ENCODE measurements around the gene RBM15.

Gene RBM15

GRCh38 chr1:110310300-110310699, 28.9 kb upstream of the RBM15 start:
- Histone ChIP-seq H3K36me3 (replicated peaks; ENCODE audit: insufficient read depth, low read length) (no peaks in the 10 kb centered on the region), H4K20me1 (ENCODE audit: insufficient read depth, low read length) (no peaks in the 10 kb centered on the region), H3K79me2 (ENCODE audit: low read length) (no peaks in the 10 kb centered on the region), H3K9me2 (replicated peaks; ENCODE audit: insufficient read depth, low read length) (no peaks in the 10 kb centered on the region), H3F3A (ENCODE audit: insufficient read depth, low read length) (no peaks in the 10 kb centered on the region), H3K9ac (ENCODE audit: low read length) (no peak overlapping the region), H3K4me1 (ENCODE audit: low read length) (no peaks in the 10 kb centered on the region), H3K27me3 (replicated peaks; ENCODE audit: insufficient read depth, low read length) (no peaks in the 10 kb centered on the region), H2AFZ (ENCODE audit: low read length) (no peak overlapping the region), H3K9me3 (replicated peaks; ENCODE audit: insufficient read depth, low read length) (no peaks in the 10 kb centered on the region), H3K4me2 (ENCODE audit: low read depth, low read length) (no peak overlapping the region), H3K4me3 (ENCODE audit: low read length) (no peak overlapping the region), H3K27ac (ENCODE audit: low read length) (no peak overlapping the region)
- no peak for DNase-seq
- TF ChIP-seq EZH2 (optimal IDR thresholded peaks at IDR 0.05; ENCODE audit: low read depth, low read length) (no peak), CTCF (IDR thresholded peaks at IDR 0.05; ENCODE audit: low read length) (no peak), EZH2phosphoT487 (IDR thresholded peaks at IDR 0.05; ENCODE audit: low read length) (no peak)

- Histone ChIP-seq H3K9ac (ENCODE audit: low read length) (no peak overlapping the region), H3K4me2 (ENCODE audit: low read depth, low read length) (no peak overlapping the region), H3K27me3 (replicated peaks; ENCODE audit: insufficient read depth, low read length) (no peaks in the 10 kb centered on the region), H3K36me3 (replicated peaks; ENCODE audit: insufficient read depth, low read length) (no peaks in the 10 kb centered on the region), H3K4me1 (ENCODE audit: low read length) (no peaks in the 10 kb centered on the region), H4K20me1 (ENCODE audit: insufficient read depth, low read length) (no peaks in the 10 kb centered on the region), H3K27ac (ENCODE audit: low read length) (no peak overlapping the region), H3F3A (ENCODE audit: insufficient read depth, low read length) (no peaks in the 10 kb centered on the region), H3K79me2 (ENCODE audit: low read length) (no peaks in the 10 kb centered on the region), H3K4me3 (ENCODE audit: low read length) (no peak overlapping the region), H2AFZ (ENCODE audit: low read length) (no peak overlapping the region), H3K9me3 (replicated peaks; ENCODE audit: insufficient read depth, low read length) (no peaks in the 10 kb centered on the region), H3K9me2 (replicated peaks; ENCODE audit: insufficient read depth, low read length) (no peaks in the 10 kb centered on the region)
- DNase-seq: peak; percentile 18
- TF ChIP-seq EZH2phosphoT487 (IDR thresholded peaks at IDR 0.05; ENCODE audit: low read length): no peak
- TF ChIP-seq EZH2 (optimal IDR thresholded peaks at IDR 0.05; ENCODE audit: low read depth, low read length): no peak
- TF ChIP-seq CTCF (IDR thresholded peaks at IDR 0.05; ENCODE audit: low read length): peak; percentile 69
Measured at GRCh38 chr1:110312188-110313121, 26.7 kb upstream of the RBM15 start.

- Histone ChIP-seq H4K20me1 (ENCODE audit: insufficient read depth, low read length) (no peaks in the 10 kb centered on the region), H3K4me1 (ENCODE audit: low read length) (no peaks in the 10 kb centered on the region), H3K27ac (ENCODE audit: low read length) (no peak overlapping the region), H3K79me2 (ENCODE audit: low read length) (no peaks in the 10 kb centered on the region), H3F3A (ENCODE audit: insufficient read depth, low read length) (no peaks in the 10 kb centered on the region), H3K9me2 (replicated peaks; ENCODE audit: insufficient read depth, low read length) (no peaks in the 10 kb centered on the region), H3K9ac (ENCODE audit: low read length) (no peak overlapping the region), H3K27me3 (replicated peaks; ENCODE audit: insufficient read depth, low read length) (no peaks in the 10 kb centered on the region), H3K36me3 (replicated peaks; ENCODE audit: insufficient read depth, low read length) (no peaks in the 10 kb centered on the region), H3K4me2 (ENCODE audit: low read depth, low read length) (no peak overlapping the region), H2AFZ (ENCODE audit: low read length) (no peak overlapping the region), H3K4me3 (ENCODE audit: low read length) (no peak overlapping the region), H3K9me3 (replicated peaks; ENCODE audit: insufficient read depth, low read length) (no peaks in the 10 kb centered on the region)
- no peak for TF ChIP-seq EZH2 (optimal IDR thresholded peaks at IDR 0.05; ENCODE audit: low read depth, low read length)
- no peak for TF ChIP-seq CTCF (IDR thresholded peaks at IDR 0.05; ENCODE audit: low read length)
- no peak for TF ChIP-seq EZH2phosphoT487 (IDR thresholded peaks at IDR 0.05; ENCODE audit: low read length)
- DNase-seq: no peak
Measured at GRCh38 chr1:110316735-110317134, 22.4 kb upstream of the RBM15 start.

Measured in MM.1S (cell line).